AG04449 (cell line): ENCODE measurements around the gene PDE10A.

Experiments used
- CTCF ChIA-PET: fragments of 350-600 bp; formaldehyde crosslinking; extraction: SDS; loops from one replicate; lab custom pipeline; 2021; ENCODE audit warnings: antibody characterized with exemption; lab: Yijun Ruan, JAX
- POLR2A ChIA-PET: fragments of 400-600, 350-600 bp; formaldehyde crosslinking; extraction: SDS; loops from one replicate; lab custom pipeline; 2020; ENCODE audit warnings: antibody characterized with exemption, inconsistent platforms; lab: Yijun Ruan, JAX
- DNase-seq: peaks from one replicate; pipeline ENCODE4 v3.0.0-alpha.2; 2010; ENCODE audit warnings: low read depth, low spot score
- H3K4me3 ChIP-seq: 2 replicates; pipeline ENCODE4 v1.5.1; 2011; ENCODE audit warnings: low read depth, mild to moderate bottlenecking, control low read depth, low read length
- TF ChIP-seq, protein P1 (sequence below): IDR thresholded peaks from one replicate; pipeline ENCODE4 v1.5.1; 2011; ENCODE audit warnings: mild to moderate bottlenecking, moderate library complexity, low read length, control low read depth, inconsistent platforms; ENCODE audit not compliant: insufficient read depth; ENCODE audit errors: missing control alignments

Gene PDE10A

DNA sequence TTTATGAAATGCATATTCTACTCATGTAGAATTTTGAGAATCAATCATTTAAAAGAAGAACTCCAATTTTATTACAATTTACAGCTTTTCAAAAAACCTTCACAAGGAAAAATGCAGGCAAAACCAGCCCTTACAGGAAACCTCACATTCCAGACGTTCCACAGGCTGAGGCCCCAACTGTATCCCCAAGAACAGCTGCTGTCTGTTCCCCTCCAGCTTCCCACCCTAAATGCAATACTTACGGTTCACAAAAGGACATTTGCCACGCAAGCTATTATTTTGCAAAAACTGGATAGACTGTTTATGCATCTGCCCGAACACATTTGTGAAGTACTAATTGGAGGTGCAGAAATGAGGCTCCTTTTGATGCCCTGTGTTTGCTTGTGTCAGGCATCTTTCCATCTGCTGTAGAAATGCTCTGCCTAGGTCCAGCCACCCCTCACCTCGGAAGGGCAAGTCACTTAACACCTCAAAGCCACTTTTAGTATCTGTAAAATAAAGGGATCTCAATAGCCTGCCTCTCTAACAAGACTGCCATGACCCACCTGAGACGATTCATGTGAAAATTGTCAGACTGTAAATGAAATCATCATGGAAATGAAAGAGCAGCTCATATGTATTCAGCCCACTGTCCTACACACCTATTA lies 26.5 kb downstream of the PDE10A start:
- ChIA-PET POLR2A (no interaction called here), CTCF (no interaction called here)
- H3K4me3 ChIP-seq = no peak overlapping the region
- DNase-seq = no peak
- TF ChIP-seq, protein P1, sequence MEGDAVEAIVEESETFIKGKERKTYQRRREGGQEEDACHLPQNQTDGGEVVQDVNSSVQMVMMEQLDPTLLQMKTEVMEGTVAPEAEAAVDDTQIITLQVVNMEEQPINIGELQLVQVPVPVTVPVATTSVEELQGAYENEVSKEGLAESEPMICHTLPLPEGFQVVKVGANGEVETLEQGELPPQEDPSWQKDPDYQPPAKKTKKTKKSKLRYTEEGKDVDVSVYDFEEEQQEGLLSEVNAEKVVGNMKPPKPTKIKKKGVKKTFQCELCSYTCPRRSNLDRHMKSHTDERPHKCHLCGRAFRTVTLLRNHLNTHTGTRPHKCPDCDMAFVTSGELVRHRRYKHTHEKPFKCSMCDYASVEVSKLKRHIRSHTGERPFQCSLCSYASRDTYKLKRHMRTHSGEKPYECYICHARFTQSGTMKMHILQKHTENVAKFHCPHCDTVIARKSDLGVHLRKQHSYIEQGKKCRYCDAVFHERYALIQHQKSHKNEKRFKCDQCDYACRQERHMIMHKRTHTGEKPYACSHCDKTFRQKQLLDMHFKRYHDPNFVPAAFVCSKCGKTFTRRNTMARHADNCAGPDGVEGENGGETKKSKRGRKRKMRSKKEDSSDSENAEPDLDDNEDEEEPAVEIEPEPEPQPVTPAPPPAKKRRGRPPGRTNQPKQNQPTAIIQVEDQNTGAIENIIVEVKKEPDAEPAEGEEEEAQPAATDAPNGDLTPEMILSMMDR = no peak

DNA sequence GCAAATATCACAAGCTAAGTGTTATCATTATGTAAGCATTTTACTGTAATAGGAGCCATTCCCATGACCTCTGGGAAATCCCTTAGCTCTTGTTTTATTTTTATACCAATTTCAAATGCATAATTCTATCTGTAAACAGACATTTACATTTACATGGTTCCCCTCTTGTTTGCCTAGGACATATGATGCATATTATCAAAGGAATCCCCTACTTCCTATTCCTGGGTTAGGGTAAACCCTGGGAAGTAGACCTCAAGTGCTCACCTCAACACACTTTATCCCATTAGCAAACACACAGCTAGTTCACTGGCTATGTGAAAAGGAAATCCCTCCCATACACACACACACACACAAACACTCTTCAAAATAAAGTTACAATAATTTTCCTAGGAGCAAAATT lies 27.1 kb downstream of the PDE10A start:
- no peak overlapping the region for H3K4me3 ChIP-seq
- TF ChIP-seq, protein P1 = no peak
- ChIA-PET CTCF (no interaction called here), POLR2A (no interaction called here)
- no peak for DNase-seq

DNA sequence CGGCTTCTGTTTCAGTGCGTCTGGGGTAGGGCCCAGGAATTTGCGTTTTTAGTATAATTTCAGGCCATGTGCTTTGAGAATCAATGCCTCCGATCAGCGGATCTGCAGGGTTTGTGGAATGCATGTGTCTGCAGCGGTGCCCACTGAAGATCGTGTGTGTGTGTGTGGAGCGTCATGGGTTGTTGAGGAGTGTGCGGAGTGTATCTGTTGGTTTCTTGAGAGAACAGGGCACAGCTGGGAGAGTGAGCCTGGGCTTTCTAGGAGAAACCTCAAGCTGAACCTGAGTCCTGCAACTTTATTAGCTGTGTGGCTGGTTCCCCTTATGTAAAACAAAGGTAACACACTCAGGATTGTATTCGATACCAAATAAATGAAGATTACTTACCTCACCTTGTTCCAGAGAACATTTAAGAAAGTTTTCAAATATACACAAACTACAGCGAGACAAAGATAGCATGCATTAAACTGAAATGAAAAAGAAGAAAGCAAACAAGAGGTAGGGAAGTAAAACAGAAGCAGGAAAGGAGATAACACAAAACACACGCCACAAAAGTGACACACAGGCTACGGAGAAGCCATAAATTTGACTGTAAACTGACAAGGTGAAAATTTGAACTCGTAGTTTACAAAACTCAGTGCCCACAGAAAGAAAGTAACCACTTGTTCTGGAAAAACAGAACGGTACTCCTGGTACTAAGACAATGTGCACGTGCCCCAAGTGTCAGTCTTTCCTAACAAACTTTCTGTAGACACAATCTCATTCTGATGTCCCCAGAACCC lies 28.8 kb downstream of the PDE10A start:
- CTCF ChIA-PET = no interaction called here

DNA sequence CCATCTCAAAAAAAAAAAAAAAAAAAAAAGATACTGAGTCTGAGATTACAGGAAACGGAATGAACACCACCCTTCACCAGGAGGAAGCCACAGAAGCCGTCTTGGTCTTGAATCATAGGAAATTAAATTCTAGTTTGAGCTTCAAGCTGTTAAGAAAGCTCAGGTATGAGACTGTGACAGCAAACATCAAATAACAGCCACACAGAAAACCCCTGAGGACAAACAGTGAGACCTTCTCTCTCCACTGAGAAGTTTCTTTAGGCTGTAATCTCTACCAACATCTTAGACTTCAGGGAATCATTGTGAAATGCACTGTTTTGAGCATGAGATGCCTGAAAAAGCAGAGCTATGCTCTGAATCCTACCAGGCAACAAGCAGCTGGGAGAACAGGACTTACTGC lies 30.8 kb downstream of the PDE10A start:
- TF ChIP-seq, protein P1 = no peak
- CTCF ChIA-PET = no interaction called here
- POLR2A ChIA-PET = no interaction called here

More for the DNA sequence above, 28.8 kb downstream of the PDE10A start:
- DNase-seq = no peak
- TF ChIP-seq, protein P1 = no peak
- no peak overlapping the region for H3K4me3 ChIP-seq
- POLR2A ChIA-PET = no interaction called here

DNA sequence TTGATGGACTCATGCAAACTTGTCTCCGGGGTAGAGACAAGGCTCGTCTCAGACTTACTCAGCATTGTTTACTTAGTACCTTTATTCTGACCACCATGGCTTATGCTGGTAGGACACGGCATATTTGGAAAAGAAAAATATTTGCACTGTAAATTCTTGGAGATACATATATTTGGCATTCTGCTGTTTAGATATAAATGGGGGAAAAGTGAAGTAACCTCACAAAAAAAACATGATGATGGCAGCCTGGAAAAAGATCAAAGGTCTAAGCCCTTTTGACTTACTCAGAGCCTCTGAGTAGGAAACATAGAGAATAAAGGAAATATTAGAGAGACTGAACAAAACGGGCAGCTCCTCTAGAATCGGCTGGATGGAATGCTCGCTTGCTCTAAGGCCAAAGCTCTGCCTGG lies 32.5 kb downstream of the PDE10A start:
- H3K4me3 ChIP-seq = no peak overlapping the region
- DNase-seq = no peak
- ChIA-PET CTCF (no interaction called here), POLR2A (no interaction called here)
- TF ChIP-seq, protein P1 = no peak

More for the DNA sequence above, 30.8 kb downstream of the PDE10A start:
- DNase-seq = no peak
- H3K4me3 ChIP-seq = no peak overlapping the region

DNA sequence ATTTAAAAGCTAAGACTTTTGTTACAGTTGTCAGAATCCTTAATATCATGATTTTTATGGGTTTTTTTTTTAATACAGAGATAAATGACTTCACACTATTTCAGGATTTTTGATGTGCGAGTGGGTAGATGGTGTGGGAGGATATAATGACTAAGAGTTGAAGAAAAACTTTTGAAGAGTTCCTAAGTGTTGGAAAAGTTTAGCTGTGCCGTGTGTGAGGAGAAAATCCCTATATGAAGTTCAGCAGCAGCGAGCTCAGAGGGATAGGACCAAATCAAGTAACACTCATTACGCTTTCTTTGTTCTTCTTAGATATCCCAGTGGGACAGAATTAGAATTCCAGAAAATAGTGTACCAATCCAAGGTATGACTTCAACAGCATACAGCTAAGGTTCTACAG lies 34.1 kb downstream of the PDE10A start:
- TF ChIP-seq, protein P1 = no peak
- no peak overlapping the region for H3K4me3 ChIP-seq
- ChIA-PET POLR2A (no interaction called here), CTCF (no interaction called here)
- DNase-seq = no peak
